ENCODE data around the gene GDI2. TPM values are rescaled to one million over a fixed set of nuclear protein-coding genes. Genes with fewer than 3 reads are reported as not detected.

GDI2 gene
- total RNA-seq, 2 experiments from 2014 or later, result 265 to 292 TPM

DNA sequence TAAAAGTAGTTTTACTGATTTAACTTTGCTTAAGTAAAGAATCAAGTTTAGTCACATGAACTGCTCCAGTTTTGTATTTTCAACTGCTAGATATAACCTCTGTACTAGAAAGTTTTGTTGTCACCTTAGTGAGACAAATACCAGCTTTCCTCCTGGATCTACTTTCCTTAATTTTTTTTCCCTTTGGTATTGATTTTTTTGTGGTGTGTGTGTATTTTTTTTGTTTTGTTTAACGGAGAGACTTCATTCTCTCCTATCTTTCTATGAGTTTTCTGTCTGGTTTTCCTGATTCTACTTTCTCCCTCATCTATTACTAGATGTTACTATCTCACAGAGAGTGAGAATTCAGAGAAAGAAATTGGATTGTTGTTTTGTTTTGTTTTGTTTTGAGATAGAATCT is 76.6 kb downstream of the GDI2 start:
- Histone ChIP-seq H3K36me3 (ENCODE audit: insufficient read depth, low read length) (peaks cover 99% of the 10 kb centered on the region), H4K20me1 (ENCODE audit: insufficient read depth, low read length) (peaks cover 4% of the 10 kb centered on the region; the same call in 1 of the 2 replicates), H3K4me2 (ENCODE audit: low read length) (no peak overlapping the region), H3K9me3 (ENCODE audit: low read length) (no peaks in the 10 kb centered on the region), H2AFZ (ENCODE audit: low read length) (no peak overlapping the region), H3K4me3 (ENCODE audit: low read depth, low read length, poor library complexity, severe bottlenecking) (no peak overlapping the region), H3K27ac (ENCODE audit: low read depth, low read length, poor library complexity, severe bottlenecking) (no peak overlapping the region), H3K4me1 (ENCODE audit: insufficient read depth, low read length, poor library complexity, severe bottlenecking) (peaks cover 31% of the 10 kb centered on the region), H3K79me2 (ENCODE audit: insufficient read depth, low read depth, low read length) (peaks cover 65% of the 10 kb centered on the region; the same call in 1 of the 2 replicates), H3K9me2 (ENCODE audit: insufficient read depth, low read length) (no peaks in the 10 kb centered on the region)
- no peak for TF ChIP-seq EZH2phosphoT487 (IDR thresholded peaks at IDR 0.05; ENCODE audit: borderline replicate concordance, low read depth, low read length)
- TF ChIP-seq, protein P1, sequence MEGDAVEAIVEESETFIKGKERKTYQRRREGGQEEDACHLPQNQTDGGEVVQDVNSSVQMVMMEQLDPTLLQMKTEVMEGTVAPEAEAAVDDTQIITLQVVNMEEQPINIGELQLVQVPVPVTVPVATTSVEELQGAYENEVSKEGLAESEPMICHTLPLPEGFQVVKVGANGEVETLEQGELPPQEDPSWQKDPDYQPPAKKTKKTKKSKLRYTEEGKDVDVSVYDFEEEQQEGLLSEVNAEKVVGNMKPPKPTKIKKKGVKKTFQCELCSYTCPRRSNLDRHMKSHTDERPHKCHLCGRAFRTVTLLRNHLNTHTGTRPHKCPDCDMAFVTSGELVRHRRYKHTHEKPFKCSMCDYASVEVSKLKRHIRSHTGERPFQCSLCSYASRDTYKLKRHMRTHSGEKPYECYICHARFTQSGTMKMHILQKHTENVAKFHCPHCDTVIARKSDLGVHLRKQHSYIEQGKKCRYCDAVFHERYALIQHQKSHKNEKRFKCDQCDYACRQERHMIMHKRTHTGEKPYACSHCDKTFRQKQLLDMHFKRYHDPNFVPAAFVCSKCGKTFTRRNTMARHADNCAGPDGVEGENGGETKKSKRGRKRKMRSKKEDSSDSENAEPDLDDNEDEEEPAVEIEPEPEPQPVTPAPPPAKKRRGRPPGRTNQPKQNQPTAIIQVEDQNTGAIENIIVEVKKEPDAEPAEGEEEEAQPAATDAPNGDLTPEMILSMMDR (conservative IDR thresholded peaks at IDR 0.05; ENCODE audit: low read length), result no peak
- DNase-seq (ENCODE audit: low spot score), result no peak
- CTCF ChIA-PET (ENCODE audit: unreplicated experiment), result interaction anchor here (1.1 kb wide), 1 partner anchor 39 kb away, joined by 3 read pairs; no protein-coding TSS in a partner anchor
- POLR2A ChIA-PET, result interaction anchor here (1.0 to 1.8 kb wide), 4 partner anchors 10 to 45 kb away, joined by 3 to 7 read pairs (median 6); no protein-coding TSS in a partner anchor
- intact Hi-C loops (cut with micrococcal nuclease; ENCODE audit: unreplicated experiment), result loop anchor here (5.0 kb wide), 1 partner anchor 104 kb away; no protein-coding TSS in a partner anchor
- no TSS peak for BruUV-seq (replicated peaks)

DNA sequence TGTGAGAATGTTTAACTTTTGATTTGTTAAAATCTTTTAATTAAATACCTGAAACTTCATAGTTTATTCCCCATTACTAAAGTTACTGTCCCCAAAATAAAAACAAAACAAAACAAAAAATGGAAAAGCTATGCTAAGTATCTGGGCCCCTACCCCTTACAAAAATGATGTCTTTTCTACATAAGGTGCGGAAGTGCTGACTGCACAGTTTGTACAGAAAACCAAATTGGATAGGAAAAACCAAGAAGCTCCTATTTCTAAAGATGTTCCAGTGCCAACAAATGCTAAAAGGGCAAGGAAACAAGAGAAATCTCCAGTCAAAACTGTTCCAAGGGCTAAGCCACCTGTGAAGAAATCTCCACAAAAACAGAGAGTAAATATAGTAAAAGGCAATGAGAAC is 78.1 kb downstream of the GDI2 start:
- H3K79me2 ChIP-seq (ENCODE audit: insufficient read depth, low read depth, low read length), result peaks cover 58% of the 10 kb centered on the region; the same call in 1 of the 2 replicates
- peaks cover 4% of the 10 kb centered on the region; the same call in 1 of the 2 replicates for H4K20me1 ChIP-seq (ENCODE audit: insufficient read depth, low read length)
- ChIA-PET CTCF (ENCODE audit: unreplicated experiment) (no interaction called here), POLR2A (interaction anchor here (0.6 to 1.4 kb wide), 4 partner anchors 13 to 107 kb away, joined by 3 to 7 read pairs (median 4); no protein-coding TSS in a partner anchor)
- H3K9me3 ChIP-seq (ENCODE audit: low read length), result no peaks in the 10 kb centered on the region
- no peaks in the 10 kb centered on the region for H3K9me2 ChIP-seq (ENCODE audit: insufficient read depth, low read length)
- H2AFZ ChIP-seq (ENCODE audit: low read length), result no peak overlapping the region
- TF ChIP-seq EZH2phosphoT487 (IDR thresholded peaks at IDR 0.05; ENCODE audit: borderline replicate concordance, low read depth, low read length), result no peak
- TF ChIP-seq, protein P1 (conservative IDR thresholded peaks at IDR 0.05; ENCODE audit: low read length), result no peak
- no peak for DNase-seq (ENCODE audit: low spot score)
- H3K36me3 ChIP-seq (ENCODE audit: insufficient read depth, low read length), result peaks cover 99% of the 10 kb centered on the region
- H3K4me2 ChIP-seq (ENCODE audit: low read length), result no peak overlapping the region
- intact Hi-C loops (cut with micrococcal nuclease; ENCODE audit: unreplicated experiment), result loop anchor here (5.0 kb wide), 1 partner anchor 103 kb away; no protein-coding TSS in a partner anchor
- peaks cover 16% of the 10 kb centered on the region for H3K4me1 ChIP-seq (ENCODE audit: insufficient read depth, low read length, poor library complexity, severe bottlenecking)
- H3K4me3 ChIP-seq (ENCODE audit: low read depth, low read length, poor library complexity, severe bottlenecking), result no peak overlapping the region
- no peak overlapping the region for H3K27ac ChIP-seq (ENCODE audit: low read depth, low read length, poor library complexity, severe bottlenecking)
- BruUV-seq (replicated peaks), result no TSS peak

DNA sequence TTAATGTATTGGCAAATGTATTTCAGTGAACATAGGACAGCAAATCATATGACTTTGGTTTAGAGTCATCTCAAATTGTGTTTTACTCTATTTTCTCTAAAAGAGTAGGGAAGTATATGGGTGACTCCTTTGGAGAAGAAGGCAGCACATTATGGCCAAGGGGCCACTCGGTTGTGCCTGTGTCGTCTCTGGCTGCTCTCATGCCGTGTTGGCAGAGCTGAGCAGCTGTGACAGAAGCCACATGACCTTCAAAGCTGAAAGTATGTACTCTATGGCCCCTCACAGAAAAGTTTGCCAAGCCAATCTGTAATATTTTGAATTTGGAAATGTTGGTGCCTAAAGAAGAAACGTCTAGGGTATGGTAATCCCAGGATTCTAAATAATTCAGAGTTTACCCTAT is 81.1 kb downstream of the GDI2 start:
- intact Hi-C loops (cut with micrococcal nuclease; ENCODE audit: unreplicated experiment), result no loop called here
- TF ChIP-seq EZH2phosphoT487 (IDR thresholded peaks at IDR 0.05; ENCODE audit: borderline replicate concordance, low read depth, low read length), result no peak
- TF ChIP-seq, protein P1 (conservative IDR thresholded peaks at IDR 0.05; ENCODE audit: low read length), result no peak
- Histone ChIP-seq H3K4me2 (ENCODE audit: low read length) (no peak overlapping the region), H2AFZ (ENCODE audit: low read length) (no peak overlapping the region), H3K79me2 (ENCODE audit: insufficient read depth, low read depth, low read length) (peaks cover 32% of the 10 kb centered on the region; the same call in 1 of the 2 replicates), H3K9me3 (ENCODE audit: low read length) (no peaks in the 10 kb centered on the region), H3K4me3 (ENCODE audit: low read depth, low read length, poor library complexity, severe bottlenecking) (no peak overlapping the region), H3K27ac (ENCODE audit: low read depth, low read length, poor library complexity, severe bottlenecking) (no peak overlapping the region), H4K20me1 (ENCODE audit: insufficient read depth, low read length) (no peaks in the 10 kb centered on the region; the same call in 1 of the 2 replicates), H3K36me3 (ENCODE audit: insufficient read depth, low read length) (peaks cover 98% of the 10 kb centered on the region), H3K9me2 (ENCODE audit: insufficient read depth, low read length) (no peaks in the 10 kb centered on the region), H3K4me1 (ENCODE audit: insufficient read depth, low read length, poor library complexity, severe bottlenecking) (peaks cover 10% of the 10 kb centered on the region)
- no peak for DNase-seq (ENCODE audit: low spot score)
- CTCF ChIA-PET (ENCODE audit: unreplicated experiment), result no interaction called here
- BruUV-seq (replicated peaks), result no TSS peak
- POLR2A ChIA-PET, result interaction anchor here (0.6 to 0.7 kb wide), 2 partner anchors 11 to 1946 kb away, joined by 3 read pairs; no protein-coding TSS in a partner anchor

Measured in OCI-LY7 (cell line).